OCI-LY7 (cell line): ENCODE data around the gene RHOB.

ENCODE experiments used
- EZH2phosphoT487 ChIP-seq: fragments of 200-600 bp; sonication (generic); IDR thresholded peaks from 2 replicates; pipeline ENCODE4 v1.6.1; 2018; ENCODE audit warnings: low read depth, borderline replicate concordance, mild to moderate bottlenecking, mixed run types, antibody characterized with exemption, low read length, moderate library complexity, mixed read lengths
- TF ChIP-seq, protein P1 (sequence below): fragments of 200-600 bp; sonication (generic); conservative IDR thresholded peaks from 2 replicates; pipeline ENCODE4 v1.5.1; 2014; ENCODE audit warnings: mild to moderate bottlenecking, antibody characterized with exemption, low read length, moderate library complexity, mixed read lengths

DNA sequence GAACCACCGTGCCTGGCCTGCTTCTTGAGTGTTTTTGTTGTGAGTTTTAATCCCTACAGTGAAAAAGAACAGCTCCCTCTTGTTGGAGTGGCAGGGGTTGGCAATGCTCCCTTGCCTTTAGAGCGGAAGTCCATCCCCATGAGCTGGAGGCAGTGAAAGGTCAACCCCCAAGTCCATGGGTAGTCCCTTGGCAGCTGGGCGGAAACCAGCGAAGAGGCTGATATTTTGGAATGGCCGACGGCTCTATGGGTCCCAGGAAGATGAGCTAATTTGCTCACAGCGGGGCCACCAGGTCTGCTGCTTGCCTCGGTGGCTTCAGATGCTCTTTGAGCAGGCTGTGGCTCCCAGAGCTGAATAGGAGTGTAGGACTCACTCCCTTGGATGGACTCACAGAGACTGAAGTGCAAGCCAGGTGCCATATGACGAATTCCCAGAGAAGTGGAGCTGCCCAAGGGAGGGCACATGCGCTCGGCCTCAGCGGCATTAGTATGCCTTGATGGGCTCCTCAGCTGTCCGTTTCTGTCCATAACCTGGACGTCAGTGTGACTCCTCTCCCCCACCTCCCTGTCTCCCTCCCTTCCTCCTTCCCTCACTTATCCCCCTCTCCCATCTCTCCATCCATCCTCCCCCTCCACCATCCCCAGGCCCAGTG is 25.4 kb upstream of the RHOB start:
- TF ChIP-seq, protein P1, sequence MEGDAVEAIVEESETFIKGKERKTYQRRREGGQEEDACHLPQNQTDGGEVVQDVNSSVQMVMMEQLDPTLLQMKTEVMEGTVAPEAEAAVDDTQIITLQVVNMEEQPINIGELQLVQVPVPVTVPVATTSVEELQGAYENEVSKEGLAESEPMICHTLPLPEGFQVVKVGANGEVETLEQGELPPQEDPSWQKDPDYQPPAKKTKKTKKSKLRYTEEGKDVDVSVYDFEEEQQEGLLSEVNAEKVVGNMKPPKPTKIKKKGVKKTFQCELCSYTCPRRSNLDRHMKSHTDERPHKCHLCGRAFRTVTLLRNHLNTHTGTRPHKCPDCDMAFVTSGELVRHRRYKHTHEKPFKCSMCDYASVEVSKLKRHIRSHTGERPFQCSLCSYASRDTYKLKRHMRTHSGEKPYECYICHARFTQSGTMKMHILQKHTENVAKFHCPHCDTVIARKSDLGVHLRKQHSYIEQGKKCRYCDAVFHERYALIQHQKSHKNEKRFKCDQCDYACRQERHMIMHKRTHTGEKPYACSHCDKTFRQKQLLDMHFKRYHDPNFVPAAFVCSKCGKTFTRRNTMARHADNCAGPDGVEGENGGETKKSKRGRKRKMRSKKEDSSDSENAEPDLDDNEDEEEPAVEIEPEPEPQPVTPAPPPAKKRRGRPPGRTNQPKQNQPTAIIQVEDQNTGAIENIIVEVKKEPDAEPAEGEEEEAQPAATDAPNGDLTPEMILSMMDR: no peak
- TF ChIP-seq EZH2phosphoT487: no peak
